SHP77 (cell line): ENCODE results near the gene BRD8.
"Not testable (repeated sequence)": the region's sequence is repeated elsewhere in the genome, so short reads cannot be mapped to it uniquely, and the experiment has no call there.

Experiments used
- DNase-seq, 2 experiments: peaks; one replicate each; lab custom pipeline; 2025; lab: John Stamatoyannopoulos, UW

The BRD8 gene

DNA sequence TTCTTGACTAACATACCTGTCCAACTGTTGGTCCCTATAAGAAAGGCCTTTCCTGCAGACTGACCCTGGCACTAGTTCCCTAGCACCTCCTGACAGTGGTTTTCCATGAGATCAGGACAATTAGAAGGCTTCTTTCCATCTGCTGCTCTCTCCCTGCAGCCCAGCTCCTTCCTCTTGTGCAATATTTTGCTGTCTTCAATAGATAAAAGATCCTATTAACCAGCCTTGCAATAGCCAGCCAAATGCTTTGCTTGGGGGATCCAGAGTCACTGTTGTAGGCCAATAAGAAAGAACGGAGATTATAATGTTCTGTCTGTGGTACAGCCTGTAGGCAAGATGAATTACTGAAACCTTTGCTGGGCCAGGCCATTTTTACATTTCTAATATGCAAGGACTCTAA is 20.8 kb downstream of the BRD8 start:
- no peak for DNase-seq

DNA sequence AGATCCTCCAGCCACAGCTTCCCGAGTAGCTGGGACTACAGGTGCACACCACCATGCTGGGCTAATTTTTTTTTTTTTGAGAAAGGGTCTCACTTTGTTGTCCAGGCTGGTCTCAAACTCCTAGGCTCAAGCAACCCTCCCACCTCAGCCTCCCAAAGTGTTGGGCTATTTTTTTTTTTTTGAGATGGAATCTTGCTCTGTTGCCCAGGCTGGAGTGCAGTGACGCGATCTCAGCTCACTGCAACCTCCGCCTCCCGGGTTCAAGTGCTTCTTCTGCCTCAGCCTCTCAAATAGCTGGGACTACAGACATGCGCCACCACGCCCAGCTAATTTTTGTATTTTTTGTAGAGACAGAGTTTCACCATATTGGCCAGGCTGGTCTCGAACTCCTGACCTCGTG is 22.5 kb downstream of the BRD8 start:
- DNase-seq, result not testable (repeated sequence)

DNA sequence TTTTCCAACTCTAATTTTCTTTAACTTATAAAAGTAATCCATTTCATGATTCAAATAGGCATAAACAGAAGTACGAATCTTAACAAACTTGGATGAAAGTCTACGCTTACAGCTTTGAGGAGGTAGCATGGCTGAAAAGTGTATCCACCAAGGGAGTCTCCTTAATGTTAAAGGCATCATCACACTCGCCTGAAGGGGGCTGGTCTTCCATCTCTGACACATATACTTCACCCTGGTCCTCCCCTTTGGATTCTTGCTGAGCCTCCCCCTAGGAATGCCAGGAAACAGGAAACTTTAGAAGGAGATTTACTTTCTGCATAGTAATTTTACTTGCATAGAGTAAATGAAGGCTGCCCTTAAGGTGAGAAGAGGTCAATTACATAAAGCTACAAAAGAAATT is 28.9 kb downstream of the BRD8 start:
- DNase-seq, result no peak

- DNase-seq, result no peak
Measured at GRCh38 chr5:138148811-138149210, 29.6 kb downstream of the BRD8 start.

DNA sequence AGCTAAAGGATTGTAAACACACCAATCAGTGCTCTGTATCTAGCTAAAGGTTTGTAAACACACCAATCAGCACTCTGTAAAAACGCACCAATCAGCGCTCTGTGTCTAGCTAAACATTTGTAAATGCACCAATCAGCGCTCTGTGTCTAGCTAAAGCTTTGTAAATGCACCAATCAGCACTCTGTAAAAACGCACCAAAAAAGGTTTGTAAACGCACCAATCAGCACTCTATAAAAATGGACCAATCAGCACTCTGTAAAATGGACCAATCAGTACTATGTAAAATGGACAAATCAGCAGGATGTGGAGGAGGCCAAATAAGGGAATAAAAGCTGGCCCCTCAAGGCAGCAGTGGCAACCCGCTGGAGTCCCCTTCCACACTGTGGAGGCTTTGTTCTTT is 34.9 kb downstream of the BRD8 start:
- not testable (repeated sequence) for DNase-seq

DNA sequence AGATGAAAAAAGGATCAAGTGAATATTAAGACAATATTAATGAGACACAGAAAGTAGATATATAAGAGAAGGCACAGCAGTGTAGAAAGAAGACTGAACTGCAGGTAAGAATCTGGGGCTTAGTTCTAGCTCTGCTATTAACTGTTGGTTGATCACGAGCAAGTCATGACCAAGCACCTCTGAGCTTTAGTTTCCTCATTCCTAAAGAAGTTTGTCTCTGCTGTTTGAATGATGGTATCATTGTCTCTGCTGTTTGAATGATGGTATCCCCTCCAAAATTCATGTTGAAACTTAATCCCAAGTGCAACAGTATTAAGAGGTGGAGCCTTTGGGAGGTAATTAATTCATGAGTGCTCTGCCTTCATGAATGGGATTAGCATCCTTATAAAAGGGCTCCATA is 36.7 kb downstream of the BRD8 start:
- DNase-seq, result no peak

DNA sequence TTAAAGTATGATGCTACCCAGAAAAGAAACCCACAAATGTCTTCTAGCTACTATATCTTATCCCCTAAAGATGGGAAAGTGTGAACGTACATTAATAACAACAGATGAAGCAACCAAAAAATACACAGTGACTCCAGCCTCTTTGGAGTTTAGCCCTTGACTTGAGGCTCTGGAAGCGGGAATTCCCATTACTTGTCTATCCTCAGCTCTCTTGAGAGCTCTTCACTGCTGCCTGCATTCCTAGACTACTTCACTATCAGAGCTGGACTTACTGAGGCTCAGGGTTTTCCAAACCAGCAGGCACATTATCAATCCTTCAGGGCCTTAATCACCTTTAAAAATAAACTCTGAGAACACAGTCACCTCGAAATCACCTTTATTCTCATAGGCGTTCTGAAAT is 38.2 kb downstream of the BRD8 start:
- no peak for DNase-seq

DNA sequence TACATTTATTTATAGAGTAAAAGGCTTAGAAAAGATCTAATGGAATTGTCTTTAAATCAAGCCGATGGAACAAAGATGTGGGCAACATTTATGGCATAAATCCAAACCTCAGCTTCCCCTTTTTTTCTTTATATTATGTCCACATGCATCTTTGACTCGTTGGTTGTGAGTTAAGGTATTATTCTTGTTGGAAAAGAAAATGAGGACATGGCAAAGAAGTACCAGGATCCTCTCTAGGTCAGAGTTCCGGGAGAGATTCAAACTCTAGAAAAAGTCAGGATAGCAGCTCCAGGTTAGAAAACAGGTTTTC is 38.7 kb downstream of the BRD8 start:
- no peak for DNase-seq

DNA sequence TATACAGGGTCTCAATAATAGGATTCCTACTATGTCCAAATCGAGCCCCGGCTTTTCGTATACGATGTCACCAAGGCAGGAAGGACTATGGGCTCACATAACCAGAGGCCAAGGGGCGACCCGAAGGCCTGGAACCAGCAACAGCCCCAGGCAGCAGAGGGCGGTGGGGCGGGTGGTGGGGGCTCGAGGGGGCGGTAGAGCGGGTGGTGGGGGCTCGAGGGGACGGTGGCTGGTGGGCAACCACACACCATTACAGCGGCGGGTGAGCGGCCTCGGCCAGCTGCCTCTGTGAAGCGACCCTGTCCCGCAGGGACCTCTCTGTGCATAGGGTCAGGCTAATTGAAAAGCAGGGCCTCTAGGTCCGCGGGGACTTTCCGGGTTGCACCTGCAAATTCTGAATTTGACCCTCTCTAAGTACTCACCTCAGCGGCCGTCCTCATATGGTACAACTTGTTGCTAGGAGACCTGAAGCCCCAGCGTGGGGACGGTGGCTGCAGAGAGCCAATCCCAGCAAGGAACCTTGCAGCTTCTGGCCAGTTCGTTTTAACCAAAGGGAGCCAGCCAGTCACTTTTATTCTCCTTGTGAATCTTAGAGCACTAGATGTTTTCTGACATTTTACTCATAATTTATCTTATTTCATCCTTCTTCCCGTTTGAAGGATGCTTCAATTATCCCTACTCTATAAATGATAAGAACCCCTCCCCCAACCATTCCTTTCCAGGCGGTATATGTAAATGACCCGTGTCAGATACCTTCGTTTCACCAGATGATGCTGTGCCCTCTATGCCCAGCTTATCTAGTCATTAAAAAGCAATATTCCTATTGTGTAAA is 39.3 kb downstream of the BRD8 start, which contains the start of gene NME5:
Gene NME5, minus strand, starts transcription at position 480 of the 832 bp plus-strand sequence. CDS start 648 bp downstream, outside the sequence.
- peak; percentile 68 to 86 for DNase-seq

DNA sequence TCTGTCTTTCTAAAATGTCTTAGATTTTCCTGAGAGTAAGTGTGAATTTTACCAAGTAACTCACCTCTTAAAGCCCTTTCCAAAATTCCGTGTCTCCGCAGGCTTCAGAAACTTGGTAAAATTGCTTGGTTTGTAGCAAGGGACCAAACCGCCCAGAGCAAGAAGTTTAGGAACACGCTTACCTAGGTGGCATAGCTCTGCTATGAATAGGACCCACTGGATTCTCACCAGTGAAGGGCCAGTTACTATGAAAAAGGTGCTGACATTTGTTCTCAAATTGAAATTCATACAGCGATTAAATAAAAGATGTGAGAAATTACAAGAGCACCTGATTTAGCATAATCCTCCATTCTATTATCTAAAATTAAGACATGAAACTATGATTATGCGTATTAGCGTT is 45.9 kb downstream of the BRD8 start:
- no peak for DNase-seq

GRCh38 chr5:138129347-138129746 is 49.1 kb downstream of the BRD8 start:
- DNase-seq, result no peak

DNA sequence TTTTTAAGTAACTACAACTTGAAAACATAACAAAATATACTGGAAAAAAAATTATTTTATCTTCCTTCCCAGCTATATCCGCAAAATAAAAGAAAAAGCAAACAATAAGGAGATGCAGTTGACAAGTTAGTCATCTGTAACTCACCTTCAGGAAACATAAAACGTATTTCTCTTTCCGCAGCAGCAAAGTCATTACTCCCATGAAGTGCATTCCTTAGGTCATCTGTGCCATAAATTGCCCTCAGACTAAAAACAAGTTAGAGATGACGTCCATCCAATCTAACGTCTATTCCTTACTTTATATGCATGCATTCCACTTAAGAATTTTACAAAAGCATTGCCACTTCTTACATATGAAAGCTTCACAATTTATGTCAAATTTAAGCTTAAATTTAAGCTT is 50.1 kb downstream of the BRD8 start:
- no peak for DNase-seq

DNA sequence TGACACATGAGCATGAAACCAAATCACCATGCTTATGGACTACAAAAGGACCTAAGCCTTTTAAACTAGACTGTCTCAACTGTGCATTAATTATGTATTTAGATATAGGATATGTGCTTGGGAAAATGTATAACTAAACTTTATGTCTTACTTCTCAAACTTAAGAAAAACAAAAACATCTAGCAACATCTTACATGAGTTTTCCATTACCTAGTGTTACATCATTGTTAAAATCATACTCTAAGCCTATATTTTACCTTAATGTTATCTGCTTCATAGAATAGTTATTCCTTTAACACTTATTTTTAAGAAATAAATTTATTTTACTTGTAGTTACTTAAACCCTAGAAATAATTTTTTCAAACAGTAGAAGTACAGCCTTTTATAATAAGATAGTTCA is 63.2 kb downstream of the BRD8 start:
- DNase-seq, result no peak

DNA sequence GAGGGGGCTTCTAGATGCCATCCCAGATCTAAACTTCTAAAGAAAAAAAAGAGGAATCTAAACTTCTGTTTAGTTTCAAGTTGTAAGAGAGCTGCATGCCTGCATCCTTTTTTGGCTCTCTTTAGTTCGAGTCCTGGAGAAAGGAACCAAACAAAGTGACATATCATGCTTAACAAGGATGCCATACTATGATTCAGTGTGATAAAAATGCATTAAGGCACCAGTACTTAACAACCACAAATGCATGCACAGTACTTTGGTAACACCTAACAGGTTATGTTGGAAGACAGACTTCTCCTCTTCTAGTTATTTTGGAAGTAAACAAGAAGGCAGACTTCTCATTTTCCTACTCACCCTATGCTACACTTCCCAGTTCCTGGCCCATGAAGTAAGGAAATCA is 66.5 kb downstream of the BRD8 start:
- no peak for DNase-seq

GRCh38 chr5:138111181-138111580 is 67.2 kb downstream of the BRD8 start:
- no peak for DNase-seq

DNA sequence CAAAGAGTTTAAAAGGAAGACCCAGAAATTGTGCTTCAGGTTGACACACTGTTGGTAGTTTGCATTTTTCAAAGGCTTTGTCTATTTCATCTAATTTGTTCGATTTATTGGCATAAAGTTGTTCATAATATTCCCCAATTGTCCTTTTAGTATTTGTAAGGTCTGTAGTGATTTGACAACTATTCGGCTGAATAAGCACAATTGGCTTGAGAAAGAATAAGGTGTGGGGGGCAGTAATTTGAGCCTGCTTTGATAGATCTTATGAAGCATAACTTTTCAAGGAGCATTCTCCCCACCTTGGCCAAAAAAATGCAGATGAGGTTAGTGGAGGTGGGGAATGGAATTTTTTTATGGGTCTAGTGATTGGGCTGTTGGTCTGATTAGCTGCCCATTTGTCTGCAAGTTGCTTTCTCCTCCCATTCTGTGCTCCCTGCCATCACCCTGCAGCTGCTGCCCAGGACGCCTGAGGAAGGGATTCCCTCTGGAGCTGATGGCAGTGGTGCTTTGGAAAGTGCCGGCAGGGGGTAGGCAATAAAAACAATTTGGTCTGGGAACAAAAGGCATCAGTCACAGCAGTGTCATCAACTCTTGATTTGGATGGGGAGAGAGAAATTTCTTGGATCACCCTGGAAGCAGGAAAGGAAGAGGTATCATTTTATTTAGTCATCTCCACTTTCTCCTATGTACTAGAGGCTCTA is 68.0 kb downstream of the BRD8 start:
- no peak for DNase-seq

GRCh38 chr5:138109463-138110265 is 68.8 kb downstream of the BRD8 start:
- DNase-seq, result no peak

DNA sequence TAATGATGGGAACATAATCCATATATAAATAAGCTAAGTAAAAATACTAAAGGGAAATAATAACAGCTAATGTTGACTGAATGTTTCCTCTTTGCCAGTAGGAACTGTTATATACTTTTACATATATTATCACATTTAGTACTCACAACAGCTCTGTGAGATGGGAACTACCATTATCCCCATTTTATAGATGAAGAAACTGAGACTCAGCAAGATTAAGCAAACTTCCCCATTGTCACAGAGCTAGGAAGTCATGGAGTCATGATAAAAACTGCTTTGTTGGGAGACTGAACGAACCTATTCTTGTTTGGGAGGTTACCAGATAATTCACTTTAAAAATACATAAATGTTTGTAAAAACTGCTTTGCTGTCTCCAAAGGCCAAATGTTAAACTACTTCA is 71.2 kb downstream of the BRD8 start:
- no peak for DNase-seq

DNA sequence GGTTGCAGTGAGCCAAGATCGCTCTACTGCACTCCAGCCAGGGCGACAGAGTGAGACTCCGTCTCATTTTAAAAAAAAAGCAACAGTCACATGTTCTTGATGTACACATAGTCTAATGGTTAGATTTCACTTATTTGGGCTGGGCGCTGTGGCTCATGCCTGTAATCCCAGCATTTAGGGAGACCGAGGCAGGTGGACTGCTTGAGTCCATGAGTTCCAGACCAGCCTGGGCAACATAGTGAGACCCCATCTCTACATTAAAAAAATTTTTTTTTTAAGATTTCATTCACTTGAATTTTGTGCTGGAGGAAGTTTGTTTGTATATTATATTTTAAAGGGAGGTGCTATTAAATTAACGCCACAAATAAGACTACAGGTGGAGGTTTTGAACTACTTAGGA is 72.7 kb downstream of the BRD8 start:
- DNase-seq, result no peak

DNA sequence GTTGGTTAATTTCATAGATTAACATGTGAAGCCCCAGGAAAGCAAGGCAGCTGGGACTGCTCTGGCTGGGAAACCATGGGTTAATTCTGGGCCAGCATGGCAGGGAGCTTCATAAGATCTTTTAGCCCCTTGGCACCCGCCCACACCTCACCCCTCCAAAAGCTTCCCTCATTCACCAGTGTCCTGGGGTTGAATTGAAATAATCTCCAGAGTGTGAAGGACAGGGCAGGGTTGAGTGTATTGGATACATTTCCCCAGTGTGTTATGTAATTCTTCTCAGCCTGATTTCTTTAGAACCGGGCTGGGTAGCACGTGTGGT is 75.2 kb downstream of the BRD8 start:
- no peak for DNase-seq

DNA sequence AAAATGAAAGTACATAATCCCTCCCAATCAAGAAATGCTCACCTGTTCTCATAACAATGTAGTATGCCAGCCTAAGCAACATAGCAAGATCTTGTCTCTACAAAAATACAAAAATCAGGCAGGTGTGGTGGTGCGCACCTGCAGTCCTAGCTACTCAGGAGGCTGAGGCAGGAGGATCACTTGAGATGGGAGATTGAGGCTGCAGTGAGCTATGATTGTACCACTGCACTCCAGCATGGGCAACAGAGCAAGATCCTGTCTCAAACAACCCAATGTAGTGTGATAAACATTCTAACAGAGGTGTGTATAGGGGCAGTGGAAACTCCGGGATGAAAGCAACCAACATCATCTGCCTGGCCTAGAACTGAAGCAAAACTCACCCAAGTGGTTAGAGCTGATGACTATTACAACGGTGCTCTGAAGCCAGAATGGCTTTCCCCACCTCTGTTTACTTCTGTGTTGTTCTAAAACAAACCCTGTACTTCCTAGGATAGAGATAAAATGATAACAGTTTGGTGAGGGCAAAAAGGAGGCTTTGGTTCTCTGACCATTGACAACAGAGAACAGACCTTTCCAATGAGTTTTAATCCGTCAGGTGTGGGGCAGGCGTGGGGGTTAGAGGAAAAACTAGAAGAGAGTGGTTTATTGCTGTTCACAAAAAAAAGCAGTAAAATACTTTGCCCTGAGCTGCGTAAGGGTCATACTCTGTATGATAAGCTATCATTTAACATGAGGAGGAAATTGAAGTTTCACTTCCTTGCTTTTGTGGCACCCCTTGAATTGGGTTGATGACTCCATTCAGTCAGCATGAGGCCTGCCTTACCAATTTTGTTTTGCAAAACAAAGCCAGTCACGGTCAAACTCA is 75.7 kb downstream of the BRD8 start:
- DNase-seq, result no peak
